ENCODE results near the gene SMARCA1.

The SMARCA1 gene

GRCh38 chrX:129452523-129452922 lies 70.8 kb downstream of the SMARCA1 start:
- no peak for DNase-seq (ENCODE audit: low read depth in 2 of 2)

- DNase-seq (ENCODE audit: low read depth in 2 of 2) = no peak
Observed at GRCh38 chrX:129450123-129450522, 73.2 kb downstream of the SMARCA1 start.

- DNase-seq (ENCODE audit: low read depth in 2 of 2) = no peak
Observed at GRCh38 chrX:129449148-129449547, 74.1 kb downstream of the SMARCA1 start.

- no peak for DNase-seq (ENCODE audit: low read depth in 2 of 2)
Observed at GRCh38 chrX:129445436-129445835, 77.9 kb downstream of the SMARCA1 start.

GRCh38 chrX:129433945-129434344 lies 89.3 kb downstream of the SMARCA1 start:
- DNase-seq (ENCODE audit: low read depth in 2 of 2) = no peak

GRCh38 chrX:129433461-129433860 lies 89.8 kb downstream of the SMARCA1 start:
- no peak for DNase-seq (ENCODE audit: low read depth in 2 of 2)

GRCh38 chrX:129427267-129427666 lies 96.0 kb downstream of the SMARCA1 start:
- no peak for DNase-seq (ENCODE audit: low read depth in 2 of 2)

GRCh38 chrX:129423191-129423590 lies 100.1 kb downstream of the SMARCA1 start:
- DNase-seq (ENCODE audit: low read depth in 2 of 2) = no peak

- no peak for DNase-seq (ENCODE audit: low read depth in 2 of 2)
Observed at GRCh38 chrX:129404670-129405008, 118.7 kb downstream of the SMARCA1 start.

- no peak for DNase-seq (ENCODE audit: low read depth in 2 of 2)
Observed at GRCh38 chrX:129403974-129404669, 119.2 kb downstream of the SMARCA1 start.

Data from stimulated activated CD4-positive, alpha-beta T cell treated with anti-CD3 and anti-CD28 coated beads, Interleukin-1b, Interleukin-23, amount 100 ng/mL, for 4 hours (primary cell).